Measurements from ENCODE around the gene CBR3.
A peak's percentile ranks its signal among the peaks of the same experiment; 100 is the strongest.

Gene CBR3

GRCh38 chr21:36162631-36163030 is 27.8 kb downstream of the CBR3 start:
- FAIRE-seq (no peak), DNase-seq (ENCODE audit: insufficient read length, low spot score) (no peak)
- no peak for TF ChIP-seq SPI1 (IDR thresholded peaks at IDR 0.05; ENCODE audit: low read depth, low read length)

- DNase-seq (ENCODE audit: insufficient read length, low spot score) (no peak), FAIRE-seq (no peak)
- no peak for TF ChIP-seq POLR2A (IDR thresholded peaks at IDR 0.05; ENCODE audit: low read depth, low read length)
- TF ChIP-seq TAF1 (IDR thresholded peaks at IDR 0.05; ENCODE audit: low read depth, low read length): no peak
- no peak for TF ChIP-seq POLR2AphosphoS5 (IDR thresholded peaks at IDR 0.05; ENCODE audit: low read depth, low read length)
Observed at GRCh38 chr21:36163750-36164741, 29.2 kb downstream of the CBR3 start.

- no peak for TF ChIP-seq POU2F2 (IDR thresholded peaks at IDR 0.05; ENCODE audit: low read depth, low read length)
- FAIRE-seq (no peak), DNase-seq (ENCODE audit: insufficient read length, low spot score) (no peak)
Observed at GRCh38 chr21:36165356-36165755, 30.5 kb downstream of the CBR3 start.

- TF ChIP-seq POU2F2 (IDR thresholded peaks at IDR 0.05; ENCODE audit: low read depth, low read length): no peak
- no peak for TF ChIP-seq TAF1 (IDR thresholded peaks at IDR 0.05; ENCODE audit: low read depth, low read length)
- no peak for TF ChIP-seq POLR2AphosphoS5 (IDR thresholded peaks at IDR 0.05; ENCODE audit: low read depth, low read length)
- no peak for TF ChIP-seq SPI1 (IDR thresholded peaks at IDR 0.05; ENCODE audit: low read depth, low read length)
- TF ChIP-seq POLR2A (IDR thresholded peaks at IDR 0.05; ENCODE audit: low read depth, low read length): no peak
- no peak for TF ChIP-seq PAX5 (IDR thresholded peaks at IDR 0.05; ENCODE audit: insufficient read depth, low read length, severe bottlenecking)
- DNase-seq (ENCODE audit: insufficient read length, low spot score): no peak
- no peak for FAIRE-seq
Observed at GRCh38 chr21:36166705-36167104, 31.8 kb downstream of the CBR3 start.

GRCh38 chr21:36167541-36167940 is 32.7 kb downstream of the CBR3 start:
- TF ChIP-seq PAX5 (IDR thresholded peaks at IDR 0.05; ENCODE audit: insufficient read depth, low read length, severe bottlenecking) (no peak), POU2F2 (IDR thresholded peaks at IDR 0.05; ENCODE audit: low read depth, low read length) (no peak), POLR2A (IDR thresholded peaks at IDR 0.05; ENCODE audit: low read depth, low read length) (no peak), SPI1 (IDR thresholded peaks at IDR 0.05; ENCODE audit: low read depth, low read length) (no peak), TAF1 (IDR thresholded peaks at IDR 0.05; ENCODE audit: low read depth, low read length) (no peak), POLR2AphosphoS5 (IDR thresholded peaks at IDR 0.05; ENCODE audit: low read depth, low read length) (no peak)
- FAIRE-seq (no peak), DNase-seq (ENCODE audit: insufficient read length, low spot score) (no peak)

GRCh38 chr21:36169470-36170128 is 34.7 kb downstream of the CBR3 start:
- DNase-seq (ENCODE audit: insufficient read length, low spot score): no peak
- no peak for FAIRE-seq
- TF ChIP-seq TAF1 (IDR thresholded peaks at IDR 0.05; ENCODE audit: low read depth, low read length) (no peak), SPI1 (IDR thresholded peaks at IDR 0.05; ENCODE audit: low read depth, low read length) (no peak), PAX5 (IDR thresholded peaks at IDR 0.05; ENCODE audit: insufficient read depth, low read length, severe bottlenecking) (no peak), POU2F2 (IDR thresholded peaks at IDR 0.05; ENCODE audit: low read depth, low read length) (no peak), POLR2A (IDR thresholded peaks at IDR 0.05; ENCODE audit: low read depth, low read length) (no peak), POLR2AphosphoS5 (IDR thresholded peaks at IDR 0.05; ENCODE audit: low read depth, low read length) (no peak)

GRCh38 chr21:36170823-36171222 is 35.9 kb downstream of the CBR3 start:
- DNase-seq (ENCODE audit: insufficient read length, low spot score): no peak
- TF ChIP-seq POU2F2 (IDR thresholded peaks at IDR 0.05; ENCODE audit: low read depth, low read length): no peak
- TF ChIP-seq TAF1 (IDR thresholded peaks at IDR 0.05; ENCODE audit: low read depth, low read length): no peak
- TF ChIP-seq POLR2AphosphoS5 (IDR thresholded peaks at IDR 0.05; ENCODE audit: low read depth, low read length): no peak
- no peak for TF ChIP-seq SPI1 (IDR thresholded peaks at IDR 0.05; ENCODE audit: low read depth, low read length)
- no peak for TF ChIP-seq POLR2A (IDR thresholded peaks at IDR 0.05; ENCODE audit: low read depth, low read length)
- no peak for TF ChIP-seq PAX5 (IDR thresholded peaks at IDR 0.05; ENCODE audit: insufficient read depth, low read length, severe bottlenecking)
- no peak for FAIRE-seq

GRCh38 chr21:36171336-36171735 is 36.5 kb downstream of the CBR3 start:
- peak; percentile 33 for FAIRE-seq
- TF ChIP-seq PAX5 (IDR thresholded peaks at IDR 0.05; ENCODE audit: insufficient read depth, low read length, severe bottlenecking): no peak
- no peak for TF ChIP-seq POLR2AphosphoS5 (IDR thresholded peaks at IDR 0.05; ENCODE audit: low read depth, low read length)
- TF ChIP-seq SPI1 (IDR thresholded peaks at IDR 0.05; ENCODE audit: low read depth, low read length): no peak
- TF ChIP-seq TAF1 (IDR thresholded peaks at IDR 0.05; ENCODE audit: low read depth, low read length): no peak
- no peak for TF ChIP-seq POU2F2 (IDR thresholded peaks at IDR 0.05; ENCODE audit: low read depth, low read length)
- no peak for TF ChIP-seq POLR2A (IDR thresholded peaks at IDR 0.05; ENCODE audit: low read depth, low read length)
- no peak for DNase-seq (ENCODE audit: insufficient read length, low spot score)

- TF ChIP-seq POLR2AphosphoS5 (IDR thresholded peaks at IDR 0.05; ENCODE audit: low read depth, low read length): no peak
- TF ChIP-seq POLR2A (IDR thresholded peaks at IDR 0.05; ENCODE audit: low read depth, low read length): no peak
- FAIRE-seq (no peak), DNase-seq (ENCODE audit: insufficient read length, low spot score) (no peak)
Observed at GRCh38 chr21:36171741-36172331, 37.0 kb downstream of the CBR3 start.

GRCh38 chr21:36174780-36175179 is 39.9 kb downstream of the CBR3 start:
- no peak for DNase-seq (ENCODE audit: insufficient read length, low spot score)
- FAIRE-seq: no peak
- TF ChIP-seq POLR2AphosphoS5 (IDR thresholded peaks at IDR 0.05; ENCODE audit: low read depth, low read length) (no peak), POU2F2 (IDR thresholded peaks at IDR 0.05; ENCODE audit: low read depth, low read length) (no peak), TAF1 (IDR thresholded peaks at IDR 0.05; ENCODE audit: low read depth, low read length) (no peak), POLR2A (IDR thresholded peaks at IDR 0.05; ENCODE audit: low read depth, low read length) (no peak), PAX5 (IDR thresholded peaks at IDR 0.05; ENCODE audit: insufficient read depth, low read length, severe bottlenecking) (no peak), SPI1 (IDR thresholded peaks at IDR 0.05; ENCODE audit: low read depth, low read length) (no peak)

All from GM12891 (cell line).